ENCODE data around the gene ALKBH3.

The ALKBH3 gene

GRCh38 chr11:43922295-43922648 is 41.6 kb downstream of the ALKBH3 start:
- no peak for DNase-seq (ENCODE audit: low read depth in 2 of 2)

GRCh38 chr11:43922744-43923405 is 42.2 kb downstream of the ALKBH3 start:
- DNase-seq (ENCODE audit: low read depth in 2 of 2): no peak

GRCh38 chr11:43923406-43924111 is 42.9 kb downstream of the ALKBH3 start:
- no peak for DNase-seq (ENCODE audit: low read depth in 2 of 2)

GRCh38 chr11:43924112-43924855 is 43.7 kb downstream of the ALKBH3 start:
- no peak for DNase-seq (ENCODE audit: low read depth in 2 of 2)

GRCh38 chr11:43925063-43925931 is 44.7 kb downstream of the ALKBH3 start:
- no peak for DNase-seq (ENCODE audit: low read depth in 2 of 2)

- no peak for DNase-seq (ENCODE audit: low read depth in 2 of 2)
Measured at GRCh38 chr11:43925932-43926505, 45.4 kb downstream of the ALKBH3 start.

GRCh38 chr11:43927070-43927469 is 46.4 kb downstream of the ALKBH3 start:
- no peak for DNase-seq (ENCODE audit: low read depth in 2 of 2)

- no peak for DNase-seq (ENCODE audit: low read depth in 2 of 2)
Measured at GRCh38 chr11:43927925-43928707, 47.5 kb downstream of the ALKBH3 start.

- DNase-seq (ENCODE audit: low read depth in 2 of 2): no peak
Measured at GRCh38 chr11:43928721-43929120, 48.1 kb downstream of the ALKBH3 start.

- DNase-seq (ENCODE audit: low read depth in 2 of 2): no peak
Measured at GRCh38 chr11:43930868-43931716, 50.5 kb downstream of the ALKBH3 start.

GRCh38 chr11:43931717-43932039 is 51.0 kb downstream of the ALKBH3 start:
- DNase-seq (ENCODE audit: low read depth in 2 of 2): no peak

GRCh38 chr11:43933226-43933607 is 52.6 kb downstream of the ALKBH3 start:
- no peak for DNase-seq (ENCODE audit: low read depth in 2 of 2)

- DNase-seq (ENCODE audit: low read depth in 2 of 2): no peak
Measured at GRCh38 chr11:43933608-43934551, 53.2 kb downstream of the ALKBH3 start.

- no peak for DNase-seq (ENCODE audit: low read depth in 2 of 2)
Measured at GRCh38 chr11:43934601-43935423, 54.2 kb downstream of the ALKBH3 start.

- DNase-seq (ENCODE audit: low read depth in 2 of 2): no peak
Measured at GRCh38 chr11:43935424-43935979, 54.9 kb downstream of the ALKBH3 start.

- no peak for DNase-seq (ENCODE audit: low read depth in 2 of 2)
Measured at GRCh38 chr11:43936076-43936475, 55.4 kb downstream of the ALKBH3 start.
